Measurements from ENCODE around the gene C3orf33.

Gene C3orf33

GRCh38 chr3:155744626-155745324 is 61.3 kb downstream of the C3orf33 start, which contains the start of gene PLCH1:
Gene PLCH1, minus strand, starts transcription at chr3:155745071. Its CDS starts 40,847 bp downstream, at chr3:155704224.
- peak; percentile 76 for DNase-seq
- H4K8ac ChIP-seq (ENCODE audit: low read length): no peak within 1 kb of the TSS
- peak within 1 kb of the TSS; percentile 87 for H3K4me2 ChIP-seq (ENCODE audit: low read length, poor library complexity, severe bottlenecking)
- H2BK15ac ChIP-seq (ENCODE audit: low read depth, poor library complexity, severe bottlenecking): peak within 1 kb of the TSS; percentile 48
- H2BK12ac ChIP-seq (ENCODE audit: low read length in 2 of 2): peak within 1 kb of the TSS in 1 of 2 experiments; percentile 22
- H3K36me3 ChIP-seq (ENCODE audit: control insufficient read depth in 1 of 2, insufficient read depth in 2 of 2, low read depth in 1 of 2, low read length in 2 of 2): no peaks in the 10 kb centered on the region
- peak within 1 kb of the TSS; percentile 74 to 89 for H3K4me3 ChIP-seq (ENCODE audit: insufficient read depth in 1 of 2, low read depth in 1 of 2, low read length in 2 of 2)
- H3K4me1 ChIP-seq (ENCODE audit: control insufficient read depth, insufficient read depth, low read depth, low read length): peaks cover 4% of the 10 kb centered on the region
- no peaks in the 10 kb centered on the region for H3K9me3 ChIP-seq (ENCODE audit: control insufficient read depth, low read length)
- H2BK120ac ChIP-seq (ENCODE audit: low read depth, low read length): no peak within 1 kb of the TSS
- H4K91ac ChIP-seq (ENCODE audit: low read length): no peak within 1 kb of the TSS
- no peak within 1 kb of the TSS for H3K14ac ChIP-seq (ENCODE audit: low read length in 2 of 2)
- no peak within 1 kb of the TSS for H2BK5ac ChIP-seq (ENCODE audit: low read depth, low read length, poor library complexity, severe bottlenecking)
- peak within 1 kb of the TSS; percentile 55 for H2AFZ ChIP-seq (ENCODE audit: low read depth, low read length)
- no peak within 1 kb of the TSS for H2AK5ac ChIP-seq (ENCODE audit: low read length, severe bottlenecking)
- H3K18ac ChIP-seq (ENCODE audit: low read depth in 1 of 2, low read length in 2 of 2): peak within 1 kb of the TSS in 1 of 2 experiments; percentile 18
- H3K23ac ChIP-seq (ENCODE audit: low read length in 2 of 2): no peak within 1 kb of the TSS
- H3K27ac ChIP-seq (ENCODE audit: low read length, poor library complexity, severe bottlenecking): no peak within 1 kb of the TSS
- H3K9ac ChIP-seq (ENCODE audit: low read length): peak within 1 kb of the TSS; percentile 84
- 2% methylated on average over 33 of the region's 33 CpGs for WGBS
- H3K27me3 ChIP-seq (ENCODE audit: control insufficient read depth in 1 of 2, insufficient read depth in 1 of 2, low read length in 2 of 2): peaks cover 0 to 23% of the 10 kb centered on the region in 2 experiments
- H3K4ac ChIP-seq (ENCODE audit: low read depth in 1 of 2, low read length in 2 of 2): no peak within 1 kb of the TSS
- H3K79me1 ChIP-seq (replicated peaks; ENCODE audit: low read length, poor library complexity, severe bottlenecking): no peaks in the 10 kb centered on the region

- Histone ChIP-seq H4K91ac (ENCODE audit: low read length) (no peak overlapping the region), H3K4ac (ENCODE audit: low read depth in 1 of 2, low read length in 2 of 2) (no peak overlapping the region), H2BK12ac (ENCODE audit: low read length in 2 of 2) (peak overlapping the region in 1 of 2 experiments; percentile 22), H3K4me3 (ENCODE audit: insufficient read depth in 1 of 2, low read depth in 1 of 2, low read length in 2 of 2) (peak overlapping the region; percentile 74 to 89), H2BK120ac (ENCODE audit: low read depth, low read length) (no peak overlapping the region), H3K9ac (ENCODE audit: low read length) (peak overlapping the region; percentile 84), H3K27ac (ENCODE audit: low read length, poor library complexity, severe bottlenecking) (no peak overlapping the region), H2BK5ac (ENCODE audit: low read depth, low read length, poor library complexity, severe bottlenecking) (no peak overlapping the region), H3K4me1 (ENCODE audit: control insufficient read depth, insufficient read depth, low read depth, low read length) (peaks cover 4% of the 10 kb centered on the region), H4K8ac (ENCODE audit: low read length) (no peak overlapping the region), H2AK5ac (ENCODE audit: low read length, severe bottlenecking) (no peak overlapping the region), H3K23ac (ENCODE audit: low read length in 2 of 2) (no peak overlapping the region), H3K79me1 (replicated peaks; ENCODE audit: low read length, poor library complexity, severe bottlenecking) (no peaks in the 10 kb centered on the region), H3K9me3 (ENCODE audit: control insufficient read depth, low read length) (no peaks in the 10 kb centered on the region), H3K4me2 (ENCODE audit: low read length, poor library complexity, severe bottlenecking) (peak overlapping the region; percentile 87), H3K14ac (ENCODE audit: low read length in 2 of 2) (no peak overlapping the region), H2BK15ac (ENCODE audit: low read depth, poor library complexity, severe bottlenecking) (no peak overlapping the region), H2AFZ (ENCODE audit: low read depth, low read length) (peak overlapping the region; percentile 55), H3K36me3 (ENCODE audit: control insufficient read depth in 1 of 2, insufficient read depth in 2 of 2, low read depth in 1 of 2, low read length in 2 of 2) (no peaks in the 10 kb centered on the region), H3K18ac (ENCODE audit: low read depth in 1 of 2, low read length in 2 of 2) (peak overlapping the region in 1 of 2 experiments; percentile 14), H3K27me3 (ENCODE audit: control insufficient read depth in 1 of 2, insufficient read depth in 1 of 2, low read length in 2 of 2) (peaks cover 0 to 23% of the 10 kb centered on the region in 2 experiments)
- peak; percentile 46 for DNase-seq
- under 1% methylated on average over 48 of the region's 48 CpGs for WGBS
Observed at GRCh38 chr3:155744010-155744625, 62.0 kb downstream of the C3orf33 start.

GRCh38 chr3:155743606-155744005 is 62.5 kb downstream of the C3orf33 start:
- 41% methylated on average over 6 of the region's 8 CpGs for WGBS
- Histone ChIP-seq H3K4me3 (ENCODE audit: insufficient read depth in 1 of 2, low read depth in 1 of 2, low read length in 2 of 2) (peak overlapping the region in 1 of 2 experiments; percentile 89), H3K18ac (ENCODE audit: low read depth in 1 of 2, low read length in 2 of 2) (no peak overlapping the region), H2BK120ac (ENCODE audit: low read depth, low read length) (no peak overlapping the region), H2BK12ac (ENCODE audit: low read length in 2 of 2) (no peak overlapping the region), H3K4ac (ENCODE audit: low read depth in 1 of 2, low read length in 2 of 2) (no peak overlapping the region), H4K91ac (ENCODE audit: low read length) (no peak overlapping the region), H2BK5ac (ENCODE audit: low read depth, low read length, poor library complexity, severe bottlenecking) (no peak overlapping the region), H4K8ac (ENCODE audit: low read length) (no peak overlapping the region), H2AK5ac (ENCODE audit: low read length, severe bottlenecking) (no peak overlapping the region), H3K27me3 (ENCODE audit: control insufficient read depth in 1 of 2, insufficient read depth in 1 of 2, low read length in 2 of 2) (peaks cover 0 to 23% of the 10 kb centered on the region in 2 experiments), H3K36me3 (ENCODE audit: control insufficient read depth in 1 of 2, insufficient read depth in 2 of 2, low read depth in 1 of 2, low read length in 2 of 2) (no peaks in the 10 kb centered on the region), H3K9me3 (ENCODE audit: control insufficient read depth, low read length) (no peaks in the 10 kb centered on the region), H3K14ac (ENCODE audit: low read length in 2 of 2) (no peak overlapping the region), H2BK15ac (ENCODE audit: low read depth, poor library complexity, severe bottlenecking) (no peak overlapping the region), H3K9ac (ENCODE audit: low read length) (peak overlapping the region; percentile 84), H3K4me2 (ENCODE audit: low read length, poor library complexity, severe bottlenecking) (peak overlapping the region; percentile 87), H3K23ac (ENCODE audit: low read length in 2 of 2) (no peak overlapping the region), H2AFZ (ENCODE audit: low read depth, low read length) (no peak overlapping the region), H3K79me1 (replicated peaks; ENCODE audit: low read length, poor library complexity, severe bottlenecking) (no peaks in the 10 kb centered on the region), H3K27ac (ENCODE audit: low read length, poor library complexity, severe bottlenecking) (no peak overlapping the region), H3K4me1 (ENCODE audit: control insufficient read depth, insufficient read depth, low read depth, low read length) (peaks cover 5% of the 10 kb centered on the region)
- DNase-seq: peak; percentile 10

- H3K36me3 ChIP-seq (ENCODE audit: control insufficient read depth in 1 of 2, insufficient read depth in 2 of 2, low read depth in 1 of 2, low read length in 2 of 2): no peaks in the 10 kb centered on the region
- H2AFZ ChIP-seq (ENCODE audit: low read depth, low read length): no peak overlapping the region
- peaks cover 0 to 23% of the 10 kb centered on the region in 2 experiments for H3K27me3 ChIP-seq (ENCODE audit: control insufficient read depth in 1 of 2, insufficient read depth in 1 of 2, low read length in 2 of 2)
- no peak overlapping the region for H3K4ac ChIP-seq (ENCODE audit: low read depth in 1 of 2, low read length in 2 of 2)
- WGBS: 75% methylated on average over 4 of the region's 5 CpGs
- DNase-seq: peak; percentile 5
- H2BK12ac ChIP-seq (ENCODE audit: low read length in 2 of 2): no peak overlapping the region
- no peak overlapping the region for H3K4me3 ChIP-seq (ENCODE audit: insufficient read depth in 1 of 2, low read depth in 1 of 2, low read length in 2 of 2)
- no peak overlapping the region for H2BK15ac ChIP-seq (ENCODE audit: low read depth, poor library complexity, severe bottlenecking)
- H3K27ac ChIP-seq (ENCODE audit: low read length, poor library complexity, severe bottlenecking): no peak overlapping the region
- no peak overlapping the region for H4K8ac ChIP-seq (ENCODE audit: low read length)
- no peak overlapping the region for H2BK120ac ChIP-seq (ENCODE audit: low read depth, low read length)
- H3K79me1 ChIP-seq (replicated peaks; ENCODE audit: low read length, poor library complexity, severe bottlenecking): no peaks in the 10 kb centered on the region
- H4K91ac ChIP-seq (ENCODE audit: low read length): no peak overlapping the region
- no peaks in the 10 kb centered on the region for H3K9me3 ChIP-seq (ENCODE audit: control insufficient read depth, low read length)
- no peak overlapping the region for H3K4me2 ChIP-seq (ENCODE audit: low read length, poor library complexity, severe bottlenecking)
- H3K14ac ChIP-seq (ENCODE audit: low read length in 2 of 2): no peak overlapping the region
- H3K4me1 ChIP-seq (ENCODE audit: control insufficient read depth, insufficient read depth, low read depth, low read length): peaks cover 10% of the 10 kb centered on the region
- no peak overlapping the region for H2AK5ac ChIP-seq (ENCODE audit: low read length, severe bottlenecking)
- no peak overlapping the region for H2BK5ac ChIP-seq (ENCODE audit: low read depth, low read length, poor library complexity, severe bottlenecking)
- no peak overlapping the region for H3K18ac ChIP-seq (ENCODE audit: low read depth in 1 of 2, low read length in 2 of 2)
- no peak overlapping the region for H3K23ac ChIP-seq (ENCODE audit: low read length in 2 of 2)
- no peak overlapping the region for H3K9ac ChIP-seq (ENCODE audit: low read length)
Observed at GRCh38 chr3:155742349-155742965, 63.6 kb downstream of the C3orf33 start.

Measured in mesenchymal stem cell (in vitro differentiated cells and primary cell).